DOHH2 (cell line): Measurements from ENCODE around the gene PXDC1.

Experiments used
- H3F3A ChIP-seq: fragments of 200-600 bp; sonication (generic), shearing (Covaris generic); 2 replicates; pipeline ENCODE4 v1.6.0; 2016; ENCODE audit warnings: antibody characterized with exemption, mild to moderate bottlenecking; ENCODE audit not compliant: control insufficient read depth, insufficient read depth
- H3K27ac ChIP-seq: fragments of 200-600 bp; sonication (generic); 2 replicates; pipeline ENCODE4 v1.5.1; 2014; ENCODE audit warnings: low read depth, mild to moderate bottlenecking, low read length, moderate library complexity
- H3K27me3 ChIP-seq: fragments of 200-600 bp; sonication (generic); 2 replicates; pipeline ENCODE4 v1.6.1; 2014; ENCODE audit warnings: mild to moderate bottlenecking, low read length, mixed read lengths; ENCODE audit not compliant: control insufficient read depth
- H3K36me3 ChIP-seq: fragments of 200-600 bp; sonication (generic); 2 replicates; pipeline ENCODE4 v1.6.1; 2014; ENCODE audit warnings: mild to moderate bottlenecking, low read length, moderate library complexity, mixed read lengths; ENCODE audit not compliant: control insufficient read depth
- H3K4me1 ChIP-seq: fragments of 200-600 bp; sonication (generic); 2 replicates; pipeline ENCODE4 v1.6.1; 2014; ENCODE audit warnings: mild to moderate bottlenecking, low read length, mixed read lengths; ENCODE audit not compliant: control insufficient read depth
- H3K4me2 ChIP-seq: fragments of 200-600 bp; sonication (generic); 2 replicates; pipeline ENCODE4 v1.6.0; 2014; ENCODE audit warnings: mild to moderate bottlenecking, low read length, moderate library complexity
- H3K4me3 ChIP-seq: fragments of 200-600 bp; sonication (generic); 2 replicates; pipeline ENCODE4 v1.5.1; 2014; ENCODE audit warnings: mild to moderate bottlenecking, low read length, mixed read lengths
- H3K79me2 ChIP-seq: fragments of 200-600 bp; sonication (generic); 2 replicates; pipeline ENCODE4 v1.6.1; 2014; ENCODE audit warnings: mild to moderate bottlenecking, low read length, mixed read lengths; ENCODE audit not compliant: control insufficient read depth
- H3K9me2 ChIP-seq: fragments of 200-600 bp; sonication (generic); replicated peaks from 2 replicates; pipeline ENCODE4 v1.6.1; 2014; ENCODE audit warnings: mild to moderate bottlenecking, low read length, mixed read lengths; ENCODE audit not compliant: control insufficient read depth
- H3K9me3 ChIP-seq: fragments of 200-600 bp; sonication (generic); 2 replicates; pipeline ENCODE4 v1.6.1; 2014; ENCODE audit warnings: antibody characterized with exemption, low read length, mixed read lengths; ENCODE audit not compliant: control insufficient read depth, insufficient read depth
- H4K20me1 ChIP-seq: fragments of 200-600 bp; sonication (generic); 2 replicates; pipeline ENCODE4 v1.6.0; 2014; ENCODE audit warnings: low read depth, mild to moderate bottlenecking, antibody characterized with exemption, low read length, moderate library complexity; ENCODE audit not compliant: control insufficient read depth, insufficient read depth
- CTCF ChIP-seq: fragments of 200-600 bp; sonication (generic); IDR thresholded peaks from one replicate; pipeline ENCODE4 v1.5.1; 2014; ENCODE audit warnings: antibody characterized with exemption, mild to moderate bottlenecking, low read depth, low read length; ENCODE audit not compliant: poor library complexity, severe bottlenecking
- EZH2phosphoT487 ChIP-seq: fragments of 200-600 bp; sonication (generic); IDR thresholded peaks from 2 replicates; pipeline ENCODE4 v1.6.1; 2017; ENCODE audit warnings: borderline replicate concordance, mild to moderate bottlenecking, antibody characterized with exemption, low read length, moderate library complexity, mixed read lengths

PXDC1 gene

GRCh38 chr6:3785745-3786098, 34.2 kb upstream of the PXDC1 start:
- H3K79me2 ChIP-seq = no peaks in the 10 kb centered on the region
- H4K20me1 ChIP-seq = no peaks in the 10 kb centered on the region
- H3K4me3 ChIP-seq = no peak overlapping the region
- no peaks in the 10 kb centered on the region for H3K4me1 ChIP-seq
- no peak overlapping the region for H3K27ac ChIP-seq
- H3K9me2 ChIP-seq = no peaks in the 10 kb centered on the region
- H3K27me3 ChIP-seq = no peaks in the 10 kb centered on the region
- TF ChIP-seq EZH2phosphoT487 = no peak
- no peak for TF ChIP-seq CTCF
- no peaks in the 10 kb centered on the region for H3K36me3 ChIP-seq
- H3F3A ChIP-seq = no peaks in the 10 kb centered on the region
- no peak overlapping the region for H3K4me2 ChIP-seq
- H3K9me3 ChIP-seq = no peaks in the 10 kb centered on the region

GRCh38 chr6:3784885-3785744, 33.6 kb upstream of the PXDC1 start:
- no peak overlapping the region for H3K4me3 ChIP-seq
- no peaks in the 10 kb centered on the region for H3K79me2 ChIP-seq
- no peak for TF ChIP-seq EZH2phosphoT487
- TF ChIP-seq CTCF = no peak
- H3K9me3 ChIP-seq = no peaks in the 10 kb centered on the region
- H3K4me2 ChIP-seq = no peak overlapping the region
- H3F3A ChIP-seq = no peaks in the 10 kb centered on the region
- no peaks in the 10 kb centered on the region for H4K20me1 ChIP-seq
- H3K27ac ChIP-seq = no peak overlapping the region
- H3K4me1 ChIP-seq = no peaks in the 10 kb centered on the region
- H3K27me3 ChIP-seq = no peaks in the 10 kb centered on the region
- H3K36me3 ChIP-seq = no peaks in the 10 kb centered on the region
- no peaks in the 10 kb centered on the region for H3K9me2 ChIP-seq

DNA sequence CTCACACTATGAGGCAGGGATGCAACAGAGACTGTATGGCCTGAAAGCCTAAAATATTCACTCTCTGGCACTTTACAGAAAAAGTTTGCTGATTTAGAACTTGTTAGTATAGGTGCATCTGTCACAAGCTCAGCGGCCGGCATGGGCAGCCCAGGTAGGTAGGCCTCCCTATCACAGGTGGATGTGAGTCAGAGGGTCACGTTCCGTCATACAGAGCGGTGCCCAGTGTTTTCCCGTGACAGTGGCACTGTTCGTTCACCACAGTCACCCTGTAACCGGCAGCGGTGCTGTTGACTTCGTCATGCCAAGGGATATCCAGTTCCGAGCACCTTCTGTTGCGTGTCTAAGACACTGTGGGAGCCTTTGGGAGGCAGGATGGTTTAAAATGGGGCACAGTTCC, 32.9 kb upstream of the PXDC1 start:
- no peak overlapping the region for H3K27ac ChIP-seq

More for the DNA sequence above, 32.9 kb upstream of the PXDC1 start:
- Histone ChIP-seq H3F3A (no peaks in the 10 kb centered on the region), H3K4me3 (no peak overlapping the region), H3K4me1 (no peaks in the 10 kb centered on the region), H3K9me3 (no peaks in the 10 kb centered on the region), H3K27me3 (no peaks in the 10 kb centered on the region), H3K9me2 (no peaks in the 10 kb centered on the region), H3K36me3 (no peaks in the 10 kb centered on the region), H3K79me2 (no peaks in the 10 kb centered on the region), H3K4me2 (no peak overlapping the region), H4K20me1 (no peaks in the 10 kb centered on the region)
- TF ChIP-seq EZH2phosphoT487 (no peak), CTCF (no peak)
